Measurements from ENCODE around the gene MYO3B. TPM values are rescaled to one million over a fixed set of nuclear protein-coding genes. Genes with fewer than 3 reads are reported as not detected.

Gene MYO3B
- total RNA-seq, 1 experiment from 2014 or later, result 0.63 TPM

GRCh38 chr2:170394641-170395387 is 216.9 kb downstream of the MYO3B start:
- Mint-ChIP-seq H3K4me1 (peaks cover 6% of the 10 kb centered on the region in 2 experiments), H3K9me3 (no peaks in the 10 kb centered on the region), H3K36me3 (ENCODE audit: insufficient read depth in 1 of 3, low read depth in 3 of 3) (no peaks in the 10 kb centered on the region), H3K27ac (no peak overlapping the region), H3K4me3 (no peak overlapping the region), H3K27me3 (ENCODE audit: low read depth) (peaks cover 4% of the 10 kb centered on the region)
- no peak overlapping the region for H2BK5ac ChIP-seq (ENCODE audit: insufficient read length, low read length)
- H2AK5ac ChIP-seq (ENCODE audit: insufficient read length, low read length), result no peak overlapping the region
- H2BK20ac ChIP-seq (ENCODE audit: low read depth, low read length, poor library complexity, severe bottlenecking), result no peak overlapping the region
- no peak overlapping the region for H4K5ac ChIP-seq (ENCODE audit: insufficient read length, low read depth, low read length)
- H3K79me2 ChIP-seq (ENCODE audit: insufficient read depth, low read length), result no peaks in the 10 kb centered on the region
- no peaks in the 10 kb centered on the region for H3K79me1 ChIP-seq (ENCODE audit: insufficient read depth, low read depth, low read length, poor library complexity, severe bottlenecking)
- H2AFZ ChIP-seq (ENCODE audit: low read length), result no peak overlapping the region
- no peaks in the 10 kb centered on the region for H3K23me2 ChIP-seq (ENCODE audit: insufficient read length, low read depth, low read length, poor library complexity, severe bottlenecking)
- H4K20me1 ChIP-seq (ENCODE audit: control insufficient read depth, insufficient read depth, insufficient read length), result no peaks in the 10 kb centered on the region
- H2BK12ac ChIP-seq (ENCODE audit: insufficient read length, low read depth, low read length), result no peak overlapping the region
- no peak overlapping the region for H3K14ac ChIP-seq (ENCODE audit: insufficient read depth, low read length)
- H3K23ac ChIP-seq (ENCODE audit: insufficient read length, low read depth, low read length), result no peak overlapping the region
- no peak overlapping the region for H2BK120ac ChIP-seq (ENCODE audit: low read depth, low read length, poor library complexity, severe bottlenecking)
- H4K8ac ChIP-seq (replicated peaks; ENCODE audit: insufficient read length, low read depth, low read length), result no peak overlapping the region
- H3K9ac ChIP-seq (ENCODE audit: extremely low read depth, insufficient read length, low read length), result no peak overlapping the region
- H3K9me3 ChIP-seq (ENCODE audit: control insufficient read depth, low read depth, low read length), result no peaks in the 10 kb centered on the region
- no peak overlapping the region for H3K18ac ChIP-seq (ENCODE audit: insufficient read length, low read depth, low read length)
- peak; percentile 39; the same call in 1 of the 3 replicates for TF ChIP-seq CTCF (conservative IDR thresholded peaks at IDR 0.05)
- H3K27me3 ChIP-seq (ENCODE audit: insufficient read depth, low read length), result no peaks in the 10 kb centered on the region
- H3K4ac ChIP-seq (ENCODE audit: low read depth, low read length), result no peak overlapping the region
- no peak overlapping the region for H2BK15ac ChIP-seq (ENCODE audit: low read depth, low read length)
- no peak overlapping the region for H3K27ac ChIP-seq (ENCODE audit: insufficient read length, low read depth, low read length)
- H3K4me1 ChIP-seq (ENCODE audit: insufficient read depth, low read length), result no peaks in the 10 kb centered on the region
- no peak for DNase-seq
- no peak overlapping the region for H4K91ac ChIP-seq (ENCODE audit: insufficient read length, low read depth, low read length)
- no peak overlapping the region for H3T11ph ChIP-seq (ENCODE audit: low read length)
- no peak overlapping the region for H3K4me2 ChIP-seq (ENCODE audit: insufficient read depth, insufficient read length, low read length)
- H3K56ac ChIP-seq (ENCODE audit: insufficient read length, low read depth, low read length), result no peak overlapping the region

Measured in H9 (cell line).